Natural killer cell (primary cell): ENCODE results near the gene COX10. TPM values are rescaled to one million over a fixed set of nuclear protein-coding genes. Genes with fewer than 3 reads are reported as not detected.

Experiments
- ATAC-seq, 3 donors: fragments of 150-1000 bp in 2 of 3; fragments of 200-7000 bp in 1 of 3; cut with Tn5 transposase; 1 replicate in 1 of 3; 2 replicates in 2 of 3; pipeline ENCODE4 v1.10.0; 2021; ENCODE audit warnings: mild to moderate bottlenecking in 2 of 3, moderate library complexity in 2 of 3
- DNase-seq, 2 donors: peaks; one replicate each; pipeline versions ENCODE4 v3.0.0 to v3.0.0-alpha.2; 2013 to 2021; ENCODE audit warnings: mixed read lengths in 1 of 2
- H3K27ac ChIP-seq: one replicate; pipeline ENCODE4 v1.5.1; 2013; ENCODE audit warnings: mild to moderate bottlenecking, low read length
- H3K27me3 ChIP-seq: one replicate; pipeline ENCODE4 v1.6.1; 2013; ENCODE audit warnings: low read length; ENCODE audit not compliant: control insufficient read depth, insufficient read depth
- H3K36me3 ChIP-seq: one replicate; pipeline ENCODE4 v1.6.1; 2013; ENCODE audit warnings: low read length; ENCODE audit not compliant: control insufficient read depth, insufficient read depth
- H3K4me1 ChIP-seq: one replicate; pipeline ENCODE4 v1.6.1; 2013; ENCODE audit warnings: low read length; ENCODE audit not compliant: control insufficient read depth, insufficient read depth
- H3K4me3 ChIP-seq: one replicate; pipeline ENCODE4 v1.5.1; 2013; ENCODE audit warnings: low read length
- H3K9me3 ChIP-seq: one replicate; pipeline ENCODE4 v1.6.1; 2013; ENCODE audit warnings: low read length; ENCODE audit not compliant: control insufficient read depth, insufficient read depth
- H3K27ac Mint-ChIP-seq, 2 donors: one replicate each; pipeline ENCODE4 v1.8.0; 2022; ENCODE audit warnings: mild to moderate bottlenecking in 2 of 2, mixed read lengths in 2 of 2, moderate library complexity in 1 of 2
- H3K27me3 Mint-ChIP-seq, 2 donors: one replicate each; pipeline ENCODE4 v1.8.0; 2022; ENCODE audit warnings: low read depth in 2 of 2, mixed read lengths in 2 of 2
- H3K36me3 Mint-ChIP-seq: one replicate; pipeline ENCODE4 v1.8.0; 2022; ENCODE audit warnings: mixed read lengths
- H3K4me1 Mint-ChIP-seq, 2 donors: one replicate each; pipeline ENCODE4 v1.8.0; 2022; ENCODE audit warnings: mixed read lengths in 2 of 2
- H3K4me3 Mint-ChIP-seq: one replicate; pipeline ENCODE4 v1.8.0; 2022; ENCODE audit warnings: mild to moderate bottlenecking, moderate library complexity, mixed read lengths
- H3K9me3 Mint-ChIP-seq, 2 donors: one replicate each; pipeline ENCODE4 v1.8.0; 2022; ENCODE audit warnings: mixed read lengths in 2 of 2
- CTCF ChIP-seq: fragments of 200-600 bp; IDR thresholded peaks from one replicate; pipeline ENCODE4 v1.8.0; 2022; ENCODE audit warnings: antibody characterized with exemption
- WGBS: methylation state at CpG from one replicate; pipeline ENCODE4 v1.1.7; 2013; ENCODE audit warnings: missing lambda C conversion rate; ENCODE audit not compliant: insufficient coverage; 5-methylcytosine and 5-hydroxymethylcytosine counted together
- intact Hi-C: fragments of 100-400 bp; cut with micrococcal nuclease; formaldehyde crosslinking; loops from one replicate; pipeline ENCODE4 v1.14.2; 2022
- total RNA-seq, 4 donors: library from RNA; stranded (reverse); fragments of 120-200 nt in 1 of 4; gene quantifications; one replicate each; pipeline versions ENCODE4 v1.2.3 to v1.2.4, GENCODE V29; 2013 to 2022

The COX10 gene
- total RNA-seq, 3 donors from 2014 or later (not counting 1 experiment from before 2014, with no cell fraction given) = 12.5 to 17.0 (median 13.5) TPM

- peak overlapping the region; percentile 91 to 92 for H3K27ac Mint-ChIP-seq
- Histone ChIP-seq H3K4me1 (peaks cover 80% of the 10 kb centered on the region), H3K36me3 (no peaks in the 10 kb centered on the region), H3K27ac (peak overlapping the region; percentile 79), H3K27me3 (no peaks in the 10 kb centered on the region), H3K4me3 (no peak overlapping the region), H3K9me3 (no peaks in the 10 kb centered on the region)
- H3K27me3 Mint-ChIP-seq = no peaks in the 10 kb centered on the region
- intact Hi-C loops = loop anchor here (1.0 to 5.0 kb wide), 2 partner anchors 9 to 264 kb away; no protein-coding TSS in a partner anchor
- peak in 1 of 2 donors; percentile 58 for DNase-seq
- no peaks in the 10 kb centered on the region for H3K9me3 Mint-ChIP-seq
- TF ChIP-seq CTCF = peak; percentile 11
- WGBS = 72% methylated on average over 3 of the region's 4 CpGs
- ATAC-seq = no peak
- peak overlapping the region; percentile 84 for H3K4me3 Mint-ChIP-seq
- H3K4me1 Mint-ChIP-seq = peaks cover 84 to 88% of the 10 kb centered on the region in 2 donors
- no peaks in the 10 kb centered on the region for H3K36me3 Mint-ChIP-seq
Measured at GRCh38 chr17:14196377-14196997, 127.2 kb downstream of the COX10 start.

GRCh38 chr17:14197057-14197456, 127.8 kb downstream of the COX10 start:
- peaks cover 85 to 89% of the 10 kb centered on the region in 2 donors for H3K4me1 Mint-ChIP-seq
- peak overlapping the region; percentile 84 for H3K4me3 Mint-ChIP-seq
- Histone ChIP-seq H3K36me3 (no peaks in the 10 kb centered on the region), H3K27me3 (no peaks in the 10 kb centered on the region), H3K4me3 (no peak overlapping the region), H3K4me1 (peaks cover 82% of the 10 kb centered on the region), H3K9me3 (no peaks in the 10 kb centered on the region), H3K27ac (peak overlapping the region; percentile 79)
- H3K27me3 Mint-ChIP-seq = no peaks in the 10 kb centered on the region
- H3K27ac Mint-ChIP-seq = peak overlapping the region; percentile 91 to 92
- ATAC-seq (no peak), DNase-seq (no peak)
- no peaks in the 10 kb centered on the region for H3K9me3 Mint-ChIP-seq
- intact Hi-C loops = loop anchor here (5.0 kb wide), 1 partner anchor 265 kb away; no protein-coding TSS in a partner anchor
- H3K36me3 Mint-ChIP-seq = no peaks in the 10 kb centered on the region
- 69% methylated on average over 2 of the region's 2 CpGs for WGBS
- no peak for TF ChIP-seq CTCF

DNA sequence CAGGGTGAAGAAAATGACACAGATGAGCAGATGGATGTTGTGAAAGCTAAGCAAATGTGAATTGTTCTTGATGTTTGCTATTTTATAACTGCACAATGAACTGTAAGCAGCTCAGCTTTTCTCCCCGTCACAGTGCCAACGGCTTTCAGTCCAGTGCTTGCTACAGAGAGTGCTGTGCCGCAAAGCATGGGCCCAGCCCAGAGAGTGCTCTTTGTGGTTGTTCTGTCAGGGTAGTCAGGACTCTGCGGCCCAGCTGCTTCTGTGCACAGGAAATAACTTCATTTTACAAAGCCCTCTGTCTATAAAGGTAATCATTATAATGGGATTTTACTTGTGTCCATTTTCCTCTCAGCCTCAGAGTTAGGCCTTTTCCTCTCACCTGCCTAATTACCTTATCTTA, 128.3 kb downstream of the COX10 start:
- intact Hi-C loops = loop anchor here (5.0 kb wide), 1 partner anchor 265 kb away; no protein-coding TSS in a partner anchor
- TF ChIP-seq CTCF = no peak
- Mint-ChIP-seq H3K4me3 (peak overlapping the region; percentile 84), H3K9me3 (no peaks in the 10 kb centered on the region), H3K36me3 (no peaks in the 10 kb centered on the region), H3K27ac (peak overlapping the region; percentile 91 to 92), H3K4me1 (peaks cover 87 to 90% of the 10 kb centered on the region in 2 donors), H3K27me3 (no peaks in the 10 kb centered on the region)
- peak; percentile 52 to 72 (median 67) for ATAC-seq
- Histone ChIP-seq H3K27me3 (no peaks in the 10 kb centered on the region), H3K36me3 (no peaks in the 10 kb centered on the region), H3K9me3 (no peaks in the 10 kb centered on the region), H3K4me3 (no peak overlapping the region), H3K27ac (peak overlapping the region; percentile 79), H3K4me1 (peaks cover 83% of the 10 kb centered on the region)
- peak; percentile 53 to 69 for DNase-seq
- WGBS = 44% methylated on average over 3 of the region's 4 CpGs
